Subcutaneous abdominal adipose tissue (tissue), 5 donors: Measurements from ENCODE around the gene LPP.
"Not testable (repeated sequence)": the region's sequence is repeated elsewhere in the genome, so short reads cannot be mapped to it uniquely, and the experiment has no call there.

Experiments
- H3K27ac ChIP-seq: one replicate; pipeline ENCODE4 v1.7.0; 2013; ENCODE audit warnings: low read depth, mild to moderate bottlenecking, inconsistent platforms, low read length, moderate library complexity
- H3K27me3 ChIP-seq, 5 donors: one replicate each; pipeline ENCODE4 v1.7.0; 2013; ENCODE audit warnings: low read length in 5 of 5, inconsistent platforms in 1 of 5; ENCODE audit not compliant: control insufficient read depth in 5 of 5, insufficient read depth in 4 of 5
- H3K36me3 ChIP-seq, 5 donors: one replicate each; pipeline ENCODE4 v1.7.0; 2013; ENCODE audit warnings: low read length in 5 of 5; ENCODE audit not compliant: control insufficient read depth in 5 of 5, insufficient read depth in 5 of 5
- H3K4me1 ChIP-seq, 5 donors: one replicate each; pipeline ENCODE4 v1.7.0; 2013; ENCODE audit warnings: low read length in 5 of 5, mild to moderate bottlenecking in 3 of 5, moderate library complexity in 1 of 5; ENCODE audit not compliant: control insufficient read depth in 5 of 5, insufficient read depth in 5 of 5
- H3K4me3 ChIP-seq, 5 donors: one replicate each; pipeline ENCODE4 v1.7.0; 2013; ENCODE audit warnings: low read length in 5 of 5, low read depth in 1 of 5
- H3K9ac ChIP-seq, 5 donors: one replicate each; pipeline ENCODE4 v1.7.0; 2013; ENCODE audit warnings: low read length in 5 of 5, mild to moderate bottlenecking in 4 of 5, moderate library complexity in 3 of 5
- H3K9me3 ChIP-seq, 5 donors: one replicate each; pipeline ENCODE4 v1.7.0; 2013; ENCODE audit warnings: low read length in 5 of 5; ENCODE audit not compliant: control insufficient read depth in 5 of 5
- donor health status: healthy.
- donor health status: healthy.
- donor health status: healthy.
- donor health status: healthy.
- donor health status: healthy.

LPP gene

GRCh38 chr3:188123170-188123905, 30.6 kb upstream of the LPP start:
- no peak overlapping the region for H3K9ac ChIP-seq
- H3K27ac ChIP-seq, result no peak overlapping the region
- H3K36me3 ChIP-seq, result no peaks in the 10 kb centered on the region
- no peaks in the 10 kb centered on the region for H3K27me3 ChIP-seq
- H3K9me3 ChIP-seq, result no peaks in the 10 kb centered on the region
- no peak overlapping the region for H3K4me3 ChIP-seq
- H3K4me1 ChIP-seq, result no peaks in the 10 kb centered on the region

DNA sequence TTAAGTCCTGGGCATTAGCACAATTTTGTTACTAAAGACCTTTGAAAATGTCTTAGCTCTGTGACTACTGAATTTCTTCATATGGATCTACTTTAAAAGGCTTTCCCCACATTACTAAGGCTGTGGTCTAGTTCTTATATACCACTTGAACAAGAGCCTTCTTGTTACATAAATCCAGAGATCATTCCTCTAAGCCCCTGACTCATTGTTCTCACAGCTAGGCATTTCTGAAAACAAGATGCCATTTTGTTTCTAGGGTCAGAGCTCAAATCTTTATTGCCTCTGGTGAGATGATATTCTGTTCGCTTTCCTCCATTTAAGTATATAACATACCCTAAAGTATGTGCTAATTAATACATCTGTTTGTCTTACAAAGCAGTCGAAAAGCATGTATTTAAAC, 29.8 kb upstream of the LPP start:
- no peak overlapping the region for H3K9ac ChIP-seq
- no peak overlapping the region for H3K27ac ChIP-seq
- no peaks in the 10 kb centered on the region for H3K4me1 ChIP-seq
- H3K4me3 ChIP-seq, result no peak overlapping the region
- H3K9me3 ChIP-seq, result no peaks in the 10 kb centered on the region
- H3K27me3 ChIP-seq, result no peaks in the 10 kb centered on the region
- no peaks in the 10 kb centered on the region for H3K36me3 ChIP-seq

DNA sequence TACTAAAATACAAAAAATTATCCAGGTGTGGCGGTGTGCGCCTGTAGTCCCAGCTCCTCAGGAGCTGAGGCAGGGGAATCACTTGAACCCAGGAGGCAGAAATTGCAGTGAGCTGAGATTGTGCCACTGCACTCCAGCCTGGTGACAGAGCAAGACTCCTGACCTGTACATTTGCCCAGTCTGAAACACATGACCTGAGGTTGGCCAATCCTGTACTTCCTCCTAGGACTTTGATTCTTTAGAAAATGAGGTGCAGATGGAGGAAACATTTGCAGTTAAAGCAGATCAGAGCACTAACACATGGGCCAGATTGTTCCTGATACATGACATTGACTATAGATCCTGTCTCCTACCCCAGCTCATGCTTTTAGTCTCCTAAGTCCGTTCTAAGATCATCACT, 28.9 kb upstream of the LPP start:
- Histone ChIP-seq H3K4me1 (no peaks in the 10 kb centered on the region), H3K27me3 (no peaks in the 10 kb centered on the region), H3K36me3 (no peaks in the 10 kb centered on the region), H3K4me3 (no peak overlapping the region), H3K9me3 (no peaks in the 10 kb centered on the region), H3K9ac (no peak overlapping the region), H3K27ac (no peak overlapping the region)

DNA sequence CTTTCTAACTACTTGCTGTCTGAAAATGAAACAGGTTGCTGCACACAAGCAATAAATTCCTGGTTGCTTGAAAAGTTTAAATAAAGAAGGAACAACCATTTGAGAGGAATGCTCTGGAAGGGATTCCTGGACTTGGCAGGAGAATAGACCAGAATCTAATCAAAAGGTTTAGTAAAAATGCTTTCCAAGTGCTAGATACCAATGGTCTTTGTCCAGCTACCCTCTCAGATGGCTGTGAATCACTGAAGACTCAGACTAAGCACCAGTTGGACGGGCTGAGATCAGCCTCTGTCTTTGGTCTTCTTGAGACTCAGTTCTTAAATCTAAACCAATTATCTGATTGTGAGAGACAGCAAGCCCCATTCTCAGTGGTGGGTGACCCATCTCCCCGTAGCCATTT, 27.7 kb upstream of the LPP start:
- H3K9ac ChIP-seq, result no peak overlapping the region
- no peak overlapping the region for H3K4me3 ChIP-seq
- no peak overlapping the region for H3K27ac ChIP-seq
- H3K36me3 ChIP-seq, result no peaks in the 10 kb centered on the region
- peaks cover 0 to 1% (median 0%) of the 10 kb centered on the region in 5 donors for H3K4me1 ChIP-seq
- no peaks in the 10 kb centered on the region for H3K9me3 ChIP-seq
- H3K27me3 ChIP-seq, result no peaks in the 10 kb centered on the region

GRCh38 chr3:188126934-188127333, 27.0 kb upstream of the LPP start:
- Histone ChIP-seq H3K9me3 (no peaks in the 10 kb centered on the region), H3K9ac (no peak overlapping the region), H3K36me3 (no peaks in the 10 kb centered on the region), H3K4me3 (no peak overlapping the region), H3K27me3 (no peaks in the 10 kb centered on the region), H3K27ac (no peak overlapping the region), H3K4me1 (peaks cover 0 to 7% (median 0%) of the 10 kb centered on the region in 5 donors)

DNA sequence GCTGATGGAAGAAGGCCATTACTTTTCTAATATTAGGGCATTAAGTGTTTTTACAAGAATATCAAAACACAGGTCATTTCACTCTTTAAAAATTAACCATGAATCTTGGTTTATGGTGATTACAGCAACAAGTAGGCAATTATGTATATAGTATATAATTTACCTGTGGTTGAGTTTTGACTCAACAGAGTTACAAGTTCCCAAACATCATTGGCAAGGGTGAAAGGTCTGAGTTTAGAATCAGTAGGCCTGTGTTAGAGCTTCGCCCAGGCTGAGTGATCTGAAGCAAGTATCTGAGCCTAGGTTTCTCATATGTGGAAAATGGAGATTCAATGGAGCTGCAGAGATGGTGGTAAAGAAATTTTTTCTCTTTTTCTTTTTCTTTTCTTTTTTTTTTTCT, 25.1 kb upstream of the LPP start:
- H3K9ac ChIP-seq, result no peak overlapping the region

GRCh38 chr3:188131023-188131422, 22.9 kb upstream of the LPP start:
- not testable (repeated sequence) for H3K9me3 ChIP-seq, H3K9ac ChIP-seq, H3K4me1 ChIP-seq, H3K4me3 ChIP-seq, H3K27ac ChIP-seq, H3K36me3 ChIP-seq, H3K27me3 ChIP-seq

More for the DNA sequence above, 25.1 kb upstream of the LPP start:
- H3K36me3 ChIP-seq, result no peaks in the 10 kb centered on the region
- no peak overlapping the region for H3K27ac ChIP-seq
- no peaks in the 10 kb centered on the region for H3K27me3 ChIP-seq
- H3K9me3 ChIP-seq, result no peaks in the 10 kb centered on the region
- peaks cover 0 to 7% (median 0%) of the 10 kb centered on the region in 5 donors for H3K4me1 ChIP-seq
- H3K4me3 ChIP-seq, result no peak overlapping the region

DNA sequence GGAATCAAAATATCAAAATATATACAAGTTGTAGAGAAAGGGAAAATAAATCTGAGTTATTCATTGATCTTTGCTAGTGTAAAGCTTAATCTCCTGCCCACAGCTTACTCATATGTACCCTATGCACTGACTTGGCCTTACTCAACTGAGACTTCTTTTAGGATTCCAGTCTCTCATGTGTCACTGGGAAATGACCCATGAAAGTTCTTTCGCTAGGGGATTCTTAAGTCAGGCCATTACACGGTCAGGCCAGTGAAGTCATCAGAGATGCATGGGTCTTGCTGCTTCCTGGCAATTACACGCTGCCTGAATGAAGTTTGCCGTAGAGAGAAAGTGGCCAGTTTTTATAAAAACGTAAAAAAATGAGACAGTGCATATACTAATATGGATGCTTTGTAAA, 20.7 kb upstream of the LPP start:
- H3K4me3 ChIP-seq, result no peak overlapping the region
- no peak overlapping the region for H3K9ac ChIP-seq
- no peaks in the 10 kb centered on the region for H3K27me3 ChIP-seq
- H3K9me3 ChIP-seq, result no peaks in the 10 kb centered on the region
- H3K27ac ChIP-seq, result no peak overlapping the region
- H3K36me3 ChIP-seq, result no peaks in the 10 kb centered on the region
- H3K4me1 ChIP-seq, result peaks cover 0 to 7% (median 0%) of the 10 kb centered on the region in 5 donors

- Histone ChIP-seq H3K9ac (no peak overlapping the region), H3K27ac (no peak overlapping the region), H3K4me3 (no peak overlapping the region), H3K27me3 (no peaks in the 10 kb centered on the region), H3K4me1 (peaks cover 0 to 7% (median 0%) of the 10 kb centered on the region in 5 donors), H3K36me3 (no peaks in the 10 kb centered on the region), H3K9me3 (no peaks in the 10 kb centered on the region)
Measured at GRCh38 chr3:188133646-188134045, 20.3 kb upstream of the LPP start.

GRCh38 chr3:188134079-188134478, 19.9 kb upstream of the LPP start:
- Histone ChIP-seq H3K4me1 (peaks cover 0 to 7% (median 0%) of the 10 kb centered on the region in 5 donors), H3K36me3 (no peaks in the 10 kb centered on the region), H3K4me3 (no peak overlapping the region), H3K27me3 (no peaks in the 10 kb centered on the region), H3K9me3 (no peaks in the 10 kb centered on the region), H3K9ac (no peak overlapping the region), H3K27ac (no peak overlapping the region)
